Sigmoid colon (tissue), 4 donors: ENCODE results near the gene SLC9A3.

Experiments used
- CTCF ChIP-seq, 4 experiments: fragments of 450-650 bp in 3 of 4; fragments of 200-600 bp in 1 of 4; IDR thresholded peaks; one replicate each; pipeline ENCODE4 v1.5.1; 2016 to 2019; ENCODE audit warnings: antibody characterized with exemption in 4 of 4, mild to moderate bottlenecking in 3 of 4, moderate library complexity in 2 of 4
- EP300 ChIP-seq, 4 donors: sonication (generic); formaldehyde crosslinking; IDR thresholded peaks; one replicate each; pipeline ENCODE4 v1.6.1; 2017; ENCODE audit warnings: antibody characterized with exemption in 4 of 4
- POLR2AphosphoS5 ChIP-seq, 4 donors: sonication (generic); formaldehyde crosslinking; IDR thresholded peaks; one replicate each; pipeline ENCODE4 v1.6.1; 2017; ENCODE audit warnings: antibody characterized with exemption in 4 of 4

- TF ChIP-seq CTCF (IDR thresholded peaks at IDR 0.05) = no peak
- TF ChIP-seq EP300 (IDR thresholded peaks at IDR 0.05) = no peak
- no peak for TF ChIP-seq POLR2AphosphoS5 (IDR thresholded peaks at IDR 0.05)
Measured at GRCh38 chr5:509611-510185, 14.6 kb downstream of the SLC9A3 start.
